Cardiac muscle cell (in vitro differentiated cells and primary cell): ENCODE data around the gene LEF1. TPM values are rescaled to one million over a fixed set of nuclear protein-coding genes. Genes with fewer than 3 reads are reported as not detected.
"Not testable (repeated sequence)": the region's sequence is repeated elsewhere in the genome, so short reads cannot be mapped to it uniquely, and the experiment has no call there.

ENCODE experiments used
- DNase-seq, 2 donors: peaks; one replicate each; pipeline versions ENCODE4 v3.0.0 to v3.0.0-alpha.2; 2010 to 2017; ENCODE audit warnings: low read depth in 1 of 2, low spot score in 1 of 2
- H3K27ac ChIP-seq: fragments of 200-600 bp; sonication (generic); 2 replicates; pipeline ENCODE4 v1.5.1; 2016
- H3K27me3 ChIP-seq: fragments of 200-600 bp; sonication (generic); 2 replicates; pipeline ENCODE4 v1.6.0; 2016; ENCODE audit warnings: control low read depth
- H3K36me3 ChIP-seq: fragments of 200-600 bp; sonication (generic); 2 replicates; pipeline ENCODE4 v1.5.1; 2016; ENCODE audit warnings: control low read depth
- H3K4me1 ChIP-seq: fragments of 200-600 bp; sonication (generic); 2 replicates; pipeline ENCODE4 v1.8.1; 2017; ENCODE audit warnings: low read depth, mild to moderate bottlenecking, mixed run types
- H3K4me3 ChIP-seq: fragments of 200-600 bp; sonication (generic); 2 replicates; pipeline ENCODE4 v1.5.1; 2016; ENCODE audit warnings: mild to moderate bottlenecking
- H3K9me3 ChIP-seq: fragments of 200-600 bp; sonication (generic); 2 replicates; pipeline ENCODE4 v1.5.1; 2017; ENCODE audit warnings: low read depth, mild to moderate bottlenecking, control low read depth
- CTCF ChIP-seq: IDR thresholded peaks from 2 replicates; pipeline ENCODE4 v1.5.1; 2012; ENCODE audit warnings: low read depth, mild to moderate bottlenecking, low read length
- polyA plus RNA-seq: library from polyadenylated mRNA; unstranded; fragments of >200 nt; fragmentation: Nextera tagmentation; extraction: Ambion mirVana; gene quantifications from 2 replicates; pipeline ENCODE4 v1.2.1, GENCODE V29; 2016
- total RNA-seq: library from RNA; depleted of rRNA; stranded (reverse); fragments of >200 nt; gene quantifications from 2 replicates; pipeline ENCODE4 v1.2.3, GENCODE V29; 2016

The LEF1 gene
- total and polyA plus RNA-seq, 2 experiments from 2014 or later: 69.1 to 70.3 TPM

GRCh38 chr4:108051343-108051742 is 117.4 kb downstream of the LEF1 start:
- peaks cover 34% of the 10 kb centered on the region for H3K36me3 ChIP-seq
- no peak for DNase-seq
- no peaks in the 10 kb centered on the region for H3K4me1 ChIP-seq
- H3K27ac ChIP-seq: no peak overlapping the region
- TF ChIP-seq CTCF: no peak
- H3K9me3 ChIP-seq: no peaks in the 10 kb centered on the region
- H3K4me3 ChIP-seq: no peak overlapping the region
- H3K27me3 ChIP-seq: no peaks in the 10 kb centered on the region

GRCh38 chr4:108050166-108051111 is 118.3 kb downstream of the LEF1 start:
- H3K9me3 ChIP-seq, H3K4me3 ChIP-seq, H3K4me1 ChIP-seq, H3K27ac ChIP-seq, DNase-seq, H3K27me3 ChIP-seq: not testable (repeated sequence)
- H3K36me3 ChIP-seq: peaks cover 34% of the 10 kb centered on the region

GRCh38 chr4:108049406-108049805 is 119.3 kb downstream of the LEF1 start:
- TF ChIP-seq CTCF: no peak
- H3K4me3 ChIP-seq: no peak overlapping the region
- peaks cover 34% of the 10 kb centered on the region for H3K36me3 ChIP-seq
- no peaks in the 10 kb centered on the region for H3K4me1 ChIP-seq
- no peaks in the 10 kb centered on the region for H3K9me3 ChIP-seq
- H3K27ac ChIP-seq: no peak overlapping the region
- H3K27me3 ChIP-seq: no peaks in the 10 kb centered on the region
- no peak for DNase-seq

GRCh38 chr4:108048997-108049396 is 119.7 kb downstream of the LEF1 start:
- H3K36me3 ChIP-seq: peaks cover 33% of the 10 kb centered on the region
- no peak overlapping the region for H3K27ac ChIP-seq
- no peaks in the 10 kb centered on the region for H3K4me1 ChIP-seq
- no peak for TF ChIP-seq CTCF
- DNase-seq: no peak
- H3K27me3 ChIP-seq: no peaks in the 10 kb centered on the region
- no peaks in the 10 kb centered on the region for H3K9me3 ChIP-seq
- H3K4me3 ChIP-seq: no peak overlapping the region

GRCh38 chr4:108048157-108048556 is 120.6 kb downstream of the LEF1 start:
- DNase-seq: no peak
- Histone ChIP-seq H3K27me3 (no peaks in the 10 kb centered on the region), H3K9me3 (no peaks in the 10 kb centered on the region), H3K4me3 (no peak overlapping the region), H3K27ac (no peak overlapping the region), H3K36me3 (peaks cover 29% of the 10 kb centered on the region), H3K4me1 (no peaks in the 10 kb centered on the region)
- TF ChIP-seq CTCF: no peak

GRCh38 chr4:108047199-108047598 is 121.5 kb downstream of the LEF1 start:
- H3K27ac ChIP-seq: peak overlapping the region; percentile 0
- H3K4me1 ChIP-seq: no peaks in the 10 kb centered on the region
- H3K4me3 ChIP-seq: no peak overlapping the region
- H3K9me3 ChIP-seq: no peaks in the 10 kb centered on the region
- DNase-seq: no peak
- no peak for TF ChIP-seq CTCF
- H3K36me3 ChIP-seq: peaks cover 20% of the 10 kb centered on the region
- H3K27me3 ChIP-seq: no peaks in the 10 kb centered on the region
